Measurements from ENCODE around the gene DPM3.
"Not testable (repeated sequence)": the region's sequence is repeated elsewhere in the genome, so short reads cannot be mapped to it uniquely, and the experiment has no call there.

Gene DPM3

DNA sequence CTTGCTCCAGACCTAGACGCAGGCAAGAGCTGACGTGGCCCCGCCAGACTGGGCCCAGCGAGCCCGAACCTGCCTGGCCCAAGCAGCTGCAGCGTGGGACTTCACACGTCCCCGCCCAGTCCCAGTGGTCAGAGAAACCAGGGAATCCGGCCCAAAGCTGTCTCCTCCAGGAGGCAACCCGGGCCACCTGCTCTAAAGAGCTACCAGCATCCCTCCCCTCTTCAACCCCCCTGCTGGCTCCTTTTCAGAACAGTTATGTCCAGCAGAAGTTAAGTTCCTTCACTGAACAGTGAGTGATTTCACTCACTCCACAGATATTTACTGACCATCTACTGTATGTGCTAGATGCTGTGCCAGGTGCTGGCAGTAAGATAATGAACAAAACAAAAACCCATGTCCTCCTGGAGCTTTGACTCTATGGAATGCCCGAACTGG, 14.8 kb downstream of the DPM3 start:
- DNase-seq (ENCODE audit: low spot score), result no peak

- no peak for DNase-seq (ENCODE audit: low spot score)
Measured at GRCh38 chr1:155124503-155125463, 15.5 kb downstream of the DPM3 start.

GRCh38 chr1:155123801-155124200, 16.5 kb downstream of the DPM3 start:
- no peak for DNase-seq (ENCODE audit: low spot score)

GRCh38 chr1:155122308-155122707, 18.0 kb downstream of the DPM3 start:
- DNase-seq (ENCODE audit: low spot score), result no peak

DNA sequence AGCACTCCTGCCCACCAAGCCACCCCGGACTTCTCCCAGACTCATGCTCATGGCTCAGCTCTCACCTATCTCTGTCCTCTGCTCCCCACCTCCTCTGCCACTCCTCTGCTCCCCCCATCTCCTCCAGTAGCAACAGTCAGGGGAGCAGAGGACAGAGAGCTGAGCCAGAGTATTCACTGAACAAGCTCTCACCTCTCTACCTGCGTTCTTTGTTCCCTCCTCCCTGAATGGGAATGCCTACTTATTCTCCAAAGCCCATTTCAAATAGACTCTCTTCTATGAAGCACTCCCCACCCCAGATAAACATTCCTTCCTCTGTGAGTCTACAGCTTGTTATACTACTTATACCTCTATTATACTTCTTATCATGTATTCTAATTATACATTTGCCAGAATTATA, 19.1 kb downstream of the DPM3 start:
- DNase-seq (ENCODE audit: low spot score), result no peak

DNA sequence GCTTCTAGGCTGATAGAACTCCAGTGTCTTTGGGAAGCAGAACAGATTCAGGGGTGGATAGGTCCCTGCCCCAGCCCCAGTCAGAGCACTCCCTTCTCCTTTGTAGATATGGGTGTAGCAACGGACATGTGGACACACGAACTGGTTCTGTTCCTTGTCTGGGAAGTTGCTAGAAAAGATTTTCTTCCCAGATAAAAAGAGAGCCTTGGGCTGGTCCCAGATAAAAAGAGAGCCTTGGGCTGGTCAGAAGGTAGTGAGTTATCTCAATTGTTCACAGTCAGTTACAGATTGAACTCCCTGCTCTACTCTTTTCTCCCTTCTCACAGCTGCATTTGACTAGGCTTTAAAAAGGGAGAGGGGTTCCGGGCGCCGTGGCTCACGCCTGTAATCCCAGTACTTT, 20.1 kb downstream of the DPM3 start:
- DNase-seq (ENCODE audit: low spot score), result no peak

- not testable (repeated sequence) for DNase-seq (ENCODE audit: low spot score)
Measured at GRCh38 chr1:155118090-155118489, 22.2 kb downstream of the DPM3 start.

DNA sequence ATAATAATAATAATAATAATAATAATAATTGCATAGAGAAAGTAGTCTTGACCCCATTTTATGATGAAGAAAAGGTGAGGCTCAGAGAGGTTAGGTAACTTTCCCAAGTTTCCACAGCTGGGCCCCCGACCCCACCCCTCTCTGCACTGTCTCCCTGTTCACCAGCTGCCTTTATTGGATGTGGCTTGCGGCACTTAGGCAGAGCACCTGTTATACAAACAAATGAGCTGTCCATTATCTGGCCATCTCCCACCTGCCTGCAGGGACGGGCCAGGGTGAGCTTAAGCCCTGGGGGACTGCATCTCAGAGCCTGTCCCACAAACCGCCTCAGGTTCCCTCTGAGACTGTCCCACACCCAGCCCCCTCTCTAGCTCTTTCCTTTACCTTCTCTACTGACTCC, 22.7 kb downstream of the DPM3 start:
- DNase-seq (ENCODE audit: low spot score), result no peak

GRCh38 chr1:155116113-155116764, 24.1 kb downstream of the DPM3 start:
- DNase-seq (ENCODE audit: low spot score), result no peak

DNA sequence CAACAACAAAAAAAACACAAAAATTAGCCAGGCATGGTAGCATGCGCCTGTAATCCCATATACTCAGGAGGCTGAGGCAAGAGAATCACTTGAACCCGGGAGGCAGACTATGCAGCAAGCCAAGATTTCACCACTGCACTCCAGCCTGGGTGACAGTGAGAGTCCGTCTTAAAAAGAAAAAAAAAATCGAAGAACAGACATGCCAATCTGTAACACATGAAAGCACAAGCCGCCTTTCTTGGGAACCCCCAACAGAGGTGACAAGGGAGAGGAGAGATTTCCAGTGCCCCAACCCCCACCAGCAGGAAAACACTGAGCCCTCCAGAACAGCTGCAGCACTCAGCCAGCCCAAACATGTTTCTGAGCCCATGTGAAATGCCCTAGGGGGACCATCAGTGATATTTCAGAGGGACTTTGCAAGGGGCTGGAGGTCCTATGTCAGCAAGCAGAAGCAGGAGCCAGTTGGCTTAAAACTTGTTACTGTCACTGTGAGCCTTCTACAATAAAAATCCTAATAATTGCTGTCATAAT, 26.8 kb downstream of the DPM3 start:
- DNase-seq (ENCODE audit: low spot score), result no peak

DNA sequence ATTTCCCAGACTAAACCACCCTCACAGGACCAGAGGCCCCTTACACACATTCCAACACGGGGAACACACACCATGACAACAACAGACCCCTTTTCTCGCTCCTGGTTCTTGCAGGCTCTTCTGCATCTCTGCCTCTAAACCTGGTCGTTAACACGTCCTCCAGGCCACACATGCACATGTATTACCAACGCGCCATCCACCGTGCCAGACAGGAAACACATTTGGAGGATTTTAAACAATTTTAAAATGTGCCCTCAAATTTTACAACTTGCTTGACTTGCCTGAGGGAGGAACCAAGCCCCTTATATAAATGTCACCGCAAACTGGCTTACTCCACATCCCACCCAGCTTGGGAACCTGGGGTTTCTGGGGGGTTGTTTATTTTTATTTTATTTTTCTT, 29.5 kb downstream of the DPM3 start:
- DNase-seq (ENCODE audit: low spot score), result no peak

DNA sequence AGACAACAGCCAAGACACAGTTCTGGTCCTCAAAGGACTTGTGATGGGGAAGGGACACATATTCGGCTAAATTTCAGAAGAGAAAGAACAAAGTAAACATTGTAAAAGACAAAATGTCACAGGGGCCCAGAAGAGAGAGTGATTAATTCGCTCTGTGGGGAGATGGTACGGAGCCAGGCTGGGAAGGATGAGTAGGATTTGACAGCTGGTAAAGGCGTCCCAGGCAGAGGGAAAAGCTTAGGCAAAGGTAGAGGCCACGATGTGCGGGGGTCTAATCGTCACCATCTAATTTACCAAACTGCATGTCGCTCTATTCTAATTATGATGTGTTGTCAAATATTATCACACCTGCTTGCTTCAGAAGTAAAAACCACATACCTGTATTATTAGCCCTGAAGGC, 29.9 kb downstream of the DPM3 start:
- DNase-seq (ENCODE audit: low spot score), result no peak

- no peak for DNase-seq (ENCODE audit: low spot score)
Measured at GRCh38 chr1:155108296-155108695, 32.0 kb downstream of the DPM3 start.

DNA sequence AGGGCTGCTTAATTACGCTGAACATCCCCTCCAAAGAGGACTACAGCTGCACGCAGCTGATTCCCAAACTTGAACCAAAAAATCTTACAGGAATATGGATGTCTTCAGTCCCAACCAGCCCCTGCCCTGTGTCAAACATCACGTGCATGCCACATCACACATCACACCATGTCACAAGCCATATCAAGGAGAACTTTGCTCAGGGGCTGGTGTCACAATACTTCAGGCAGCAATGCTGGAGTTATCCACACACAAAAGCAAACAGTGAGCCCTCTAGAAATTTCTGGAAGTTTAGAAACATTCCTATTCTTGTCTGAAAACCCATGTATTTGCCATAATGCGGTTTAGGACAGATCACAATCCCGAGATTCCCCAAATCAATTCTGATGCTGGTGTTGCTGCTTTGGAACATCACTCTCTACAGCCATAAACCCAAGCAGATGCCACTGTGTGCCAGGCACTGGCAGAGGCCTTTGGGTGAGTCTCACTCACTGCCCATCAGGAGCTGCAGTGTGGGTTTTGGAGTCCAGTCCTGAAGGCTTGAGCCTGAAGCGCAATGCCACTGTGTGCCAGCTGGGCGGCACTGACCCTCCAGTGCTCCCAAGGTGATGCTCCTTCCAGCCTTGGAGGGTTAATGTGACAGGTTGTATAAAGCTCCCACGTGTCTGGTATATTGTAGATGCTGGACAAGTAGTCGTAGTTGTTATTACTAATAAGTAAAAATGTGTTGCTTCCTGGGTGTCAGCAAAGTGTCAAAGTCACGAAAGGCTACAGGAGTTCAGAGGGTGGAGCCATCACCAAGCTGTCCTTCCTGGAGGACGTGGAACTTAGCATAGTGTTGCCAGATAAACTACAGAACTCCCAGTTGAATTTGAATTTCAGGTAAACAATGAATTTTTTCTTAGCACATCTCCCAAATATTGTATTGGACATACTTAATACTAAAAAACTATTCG, 32.7 kb downstream of the DPM3 start:
- no peak for DNase-seq (ENCODE audit: low spot score)

DNA sequence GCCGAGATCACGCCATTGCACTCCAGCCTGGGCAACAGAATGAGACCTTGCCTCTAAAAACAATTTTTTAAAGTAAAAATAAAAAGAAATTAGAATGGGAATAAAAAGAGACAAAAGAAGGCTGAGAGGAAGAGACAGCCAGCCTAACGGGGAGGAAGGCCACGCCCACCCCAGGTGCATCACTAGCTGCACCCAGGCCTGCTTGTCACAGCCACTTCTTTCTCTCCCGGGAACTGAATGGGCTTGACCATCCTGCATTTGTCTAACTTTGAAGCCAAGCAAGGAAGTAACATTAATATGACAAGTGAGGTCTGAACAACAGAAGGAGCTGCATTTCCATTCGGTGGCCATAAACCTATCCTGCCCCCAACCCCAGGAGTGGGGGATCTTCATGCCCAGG, 33.5 kb downstream of the DPM3 start:
- DNase-seq (ENCODE audit: low spot score), result no peak

GRCh38 chr1:155105604-155106011, 34.7 kb downstream of the DPM3 start:
- DNase-seq (ENCODE audit: low spot score), result no peak

- no peak for DNase-seq (ENCODE audit: low spot score)
Measured at GRCh38 chr1:155104605-155105534, 35.5 kb downstream of the DPM3 start.

- no peak for DNase-seq (ENCODE audit: low spot score)
Measured at GRCh38 chr1:155103325-155103724, 37.0 kb downstream of the DPM3 start.

- no peak for DNase-seq (ENCODE audit: low spot score)
Measured at GRCh38 chr1:155099331-155099730, 41.0 kb downstream of the DPM3 start.

- DNase-seq (ENCODE audit: low spot score), result no peak
Measured at GRCh38 chr1:155094622-155094948, 45.7 kb downstream of the DPM3 start.
